Hematopoietic multipotent progenitor cell treated with erythropoietin and hydrocortisone succinate and interleukin-3 and kit ligand, for 15 days (in vitro differentiated cells): ENCODE results near the gene CCDC9.
"Not testable (repeated sequence)": the region's sequence is repeated elsewhere in the genome, so short reads cannot be mapped to it uniquely, and the experiment has no call there.

Experiments
- DNase-seq: peaks from one replicate; pipeline ENCODE4 v3.0.0-alpha.2; 2015; ENCODE audit warnings: low spot score

CCDC9 gene

GRCh38 chr19:47261946-47262793 is 5.8 kb downstream of the CCDC9 start:
- DNase-seq = not testable (repeated sequence)

- no peak for DNase-seq
Measured at GRCh38 chr19:47264629-47265028, 8.3 kb downstream of the CCDC9 start.

- no peak for DNase-seq
Measured at GRCh38 chr19:47266401-47266941, 10.1 kb downstream of the CCDC9 start.

- DNase-seq = no peak
Measured at GRCh38 chr19:47267350-47267759, 11.0 kb downstream of the CCDC9 start.

- DNase-seq = no peak
Measured at GRCh38 chr19:47268028-47268427, 11.7 kb downstream of the CCDC9 start.

GRCh38 chr19:47269596-47269995 is 13.3 kb downstream of the CCDC9 start:
- DNase-seq = no peak

- no peak for DNase-seq
Measured at GRCh38 chr19:47270408-47270807, 14.1 kb downstream of the CCDC9 start.

GRCh38 chr19:47271949-47272348 is 15.6 kb downstream of the CCDC9 start:
- no peak for DNase-seq

- DNase-seq = no peak
Measured at GRCh38 chr19:47272448-47273312, 16.4 kb downstream of the CCDC9 start.

GRCh38 chr19:47273313-47274070 is 17.2 kb downstream of the CCDC9 start:
- peak; percentile 80 for DNase-seq

- peak; percentile 91 for DNase-seq
Measured at GRCh38 chr19:47274071-47274890, 18.0 kb downstream of the CCDC9 start, which contains the start of gene INAFM1. Gene INAFM1 (plus strand): TSS chr19:47274885. CDS start chr19:47274920, 35 bp downstream.

- DNase-seq = no peak
Measured at GRCh38 chr19:47274891-47275761, 18.8 kb downstream of the CCDC9 start.

GRCh38 chr19:47275791-47276461 is 19.6 kb downstream of the CCDC9 start:
- DNase-seq = no peak

GRCh38 chr19:47276513-47276912 is 20.2 kb downstream of the CCDC9 start:
- DNase-seq = not testable (repeated sequence)

GRCh38 chr19:47280183-47280797 is 24.0 kb downstream of the CCDC9 start:
- peak; percentile 59 for DNase-seq

- DNase-seq = no peak
Measured at GRCh38 chr19:47283405-47284059, 27.2 kb downstream of the CCDC9 start.

- peak; percentile 80 for DNase-seq
Measured at GRCh38 chr19:47284324-47284899, 28.1 kb downstream of the CCDC9 start.

- DNase-seq = peak; percentile 93
Measured at GRCh38 chr19:47296036-47296435, 39.7 kb downstream of the CCDC9 start.
